ENCODE measurements around the gene IQCH. TPM values are rescaled to one million over a fixed set of nuclear protein-coding genes. Genes with fewer than 3 reads are reported as not detected.

IQCH gene
- total RNA-seq, 1 experiment from 2014 or later = 1.1 TPM

- Histone ChIP-seq H2BK12ac (ENCODE audit: insufficient read length, low read depth, low read length) (no peak overlapping the region), H3K23me2 (ENCODE audit: insufficient read length, low read depth, low read length, poor library complexity, severe bottlenecking) (no peaks in the 10 kb centered on the region), H3K23ac (ENCODE audit: insufficient read length, low read depth, low read length) (no peak overlapping the region), H4K5ac (ENCODE audit: insufficient read length, low read depth, low read length) (no peak overlapping the region), H3K27ac (ENCODE audit: insufficient read length, low read depth, low read length) (no peak overlapping the region), H3K79me2 (ENCODE audit: insufficient read depth, low read length) (no peaks in the 10 kb centered on the region), H3T11ph (ENCODE audit: low read length) (no peak overlapping the region), H3K4me2 (ENCODE audit: insufficient read depth, insufficient read length, low read length) (no peak overlapping the region), H3K9ac (ENCODE audit: extremely low read depth, insufficient read length, low read length) (no peak overlapping the region), H2BK5ac (ENCODE audit: insufficient read length, low read length) (no peak overlapping the region), H3K27me3 (ENCODE audit: insufficient read depth, low read length) (no peaks in the 10 kb centered on the region), H4K91ac (ENCODE audit: insufficient read length, low read depth, low read length) (no peak overlapping the region), H2AK5ac (ENCODE audit: insufficient read length, low read length) (no peak overlapping the region), H4K20me1 (ENCODE audit: control insufficient read depth, insufficient read depth, insufficient read length) (no peaks in the 10 kb centered on the region), H2AFZ (ENCODE audit: low read length) (no peak overlapping the region), H3K79me1 (ENCODE audit: insufficient read depth, low read depth, low read length, poor library complexity, severe bottlenecking) (no peaks in the 10 kb centered on the region), H3K9me3 (ENCODE audit: control insufficient read depth, low read depth, low read length) (no peaks in the 10 kb centered on the region), H2BK15ac (ENCODE audit: low read depth, low read length) (no peak overlapping the region), H3K4me1 (ENCODE audit: insufficient read depth, low read length) (no peaks in the 10 kb centered on the region), H3K14ac (ENCODE audit: insufficient read depth, low read length) (no peak overlapping the region), H3K4ac (ENCODE audit: low read depth, low read length) (no peak overlapping the region), H2BK20ac (ENCODE audit: low read depth, low read length, poor library complexity, severe bottlenecking) (no peak overlapping the region), H2BK120ac (ENCODE audit: low read depth, low read length, poor library complexity, severe bottlenecking) (no peak overlapping the region), H3K18ac (ENCODE audit: insufficient read length, low read depth, low read length) (no peak overlapping the region), H3K56ac (ENCODE audit: insufficient read length, low read depth, low read length) (no peak overlapping the region), H4K8ac (replicated peaks; ENCODE audit: insufficient read length, low read depth, low read length) (no peak overlapping the region)
- no CpG with 5 or more reads among the region's 4 CpGs for WGBS (ENCODE audit: extremely low coverage, insufficient read length, low lambda C conversion rate)
- H3K4me1 Mint-ChIP-seq = no peaks in the 10 kb centered on the region
- no peak overlapping the region for H3K4me3 Mint-ChIP-seq
- H3K27me3 Mint-ChIP-seq (ENCODE audit: low read depth) = no peaks in the 10 kb centered on the region
- no peak overlapping the region for H3K27ac Mint-ChIP-seq
- no peak for DNase-seq
- no peak for TF ChIP-seq CTCF (conservative IDR thresholded peaks at IDR 0.05)
- no peaks in the 10 kb centered on the region for H3K9me3 Mint-ChIP-seq
- H3K36me3 Mint-ChIP-seq (ENCODE audit: insufficient read depth in 1 of 3, low read depth in 3 of 3) = peaks cover 1 to 17% (median 6%) of the 10 kb centered on the region in 3 experiments; a peak in 3 of 7 replicates
Observed at GRCh38 chr15:67212684-67213367, 41.8 kb upstream of the IQCH start.

Measured in H9 (cell line).